Amniotic epithelial cell (primary cell): ENCODE data around the gene PPP3CB.
"Not testable (repeated sequence)": the region's sequence is repeated elsewhere in the genome, so short reads cannot be mapped to it uniquely, and the experiment has no call there.

Experiments used
- DNase-seq: peaks from one replicate; pipeline ENCODE4 v3.0.0-alpha.2; 2010; ENCODE audit warnings: low read depth

PPP3CB gene

DNA sequence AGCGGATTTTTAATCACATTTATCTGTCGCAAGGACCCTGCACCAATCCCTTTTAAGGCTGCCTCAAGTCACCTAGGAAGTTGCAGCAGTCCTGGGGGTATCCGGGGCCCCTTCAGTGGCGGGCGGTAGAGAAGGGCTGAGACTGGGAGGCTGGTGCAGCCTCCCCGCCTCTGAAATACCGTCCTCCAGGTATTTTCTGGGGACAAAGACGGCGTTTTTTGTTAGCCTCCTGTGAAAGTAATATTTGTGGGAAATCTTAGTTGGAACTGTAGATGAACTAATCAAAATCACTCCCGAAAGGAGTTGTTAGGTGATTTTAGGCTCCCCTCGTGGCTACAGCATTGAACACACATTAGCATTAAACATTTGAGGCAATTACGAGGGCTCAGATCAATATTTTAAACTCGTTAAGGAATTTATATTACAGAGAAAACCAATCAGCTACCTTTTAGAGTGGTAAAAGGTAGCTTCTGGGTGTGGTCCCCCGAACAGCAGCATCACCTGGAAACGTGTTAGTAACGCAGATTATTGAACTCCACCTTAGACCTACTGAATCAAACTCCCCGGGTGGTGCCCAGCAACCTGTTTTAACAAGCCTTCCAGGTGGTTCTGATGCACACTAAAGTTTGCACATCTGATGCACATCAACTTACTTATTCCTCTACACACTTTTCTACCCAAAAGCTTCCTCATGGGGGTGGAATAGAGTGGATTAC, 81.4 kb downstream of the PPP3CB start:
- no peak for DNase-seq

- DNase-seq = peak; percentile 69
These were observed 82.1 kb downstream of the PPP3CB start, which contains the start of gene ANXA7 for GRCh38 chr10:73413528-73414229. Gene ANXA7, minus strand, starts transcription at chr10:73414058. Its CDS starts 13,202 bp downstream, at chr10:73400856.

DNA sequence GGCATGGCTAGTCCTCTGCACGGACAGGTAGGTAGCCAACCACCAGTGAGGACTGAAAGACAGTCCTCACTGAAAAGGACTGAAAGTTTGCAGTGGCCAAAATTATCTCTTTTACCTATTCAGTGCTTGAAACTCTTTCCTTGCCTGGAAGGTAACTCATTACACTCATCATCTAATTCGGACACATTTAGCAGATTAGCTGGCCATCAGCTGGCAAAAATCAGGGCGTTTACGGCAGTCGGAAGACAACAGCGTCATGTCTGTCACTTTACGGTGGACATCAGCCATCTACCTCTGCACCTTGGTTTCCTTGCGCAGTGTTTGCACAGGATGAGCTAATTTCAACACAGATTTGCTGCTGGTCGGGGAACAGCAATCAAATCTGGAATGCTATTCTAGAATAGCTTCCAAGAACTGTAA, 82.7 kb downstream of the PPP3CB start:
- no peak for DNase-seq

DNA sequence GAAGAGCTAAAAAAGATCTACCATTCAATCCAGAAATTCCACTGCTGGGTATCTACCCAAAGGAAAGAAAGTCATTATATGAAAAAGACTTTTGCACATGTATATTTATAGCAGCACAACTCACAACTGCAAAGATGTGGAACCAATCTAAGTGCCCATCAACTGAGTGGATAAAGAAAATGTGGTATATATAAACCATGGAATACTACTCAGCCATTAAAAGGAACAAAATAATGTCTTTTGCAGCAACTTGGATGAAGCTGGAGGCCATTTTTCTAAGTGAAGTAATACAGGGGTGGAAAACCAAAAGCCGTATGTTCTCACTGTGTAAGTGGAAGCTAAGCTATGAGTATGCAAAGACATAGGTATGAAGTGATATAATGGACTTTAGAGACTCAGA, 84.9 kb downstream of the PPP3CB start:
- no peak for DNase-seq

DNA sequence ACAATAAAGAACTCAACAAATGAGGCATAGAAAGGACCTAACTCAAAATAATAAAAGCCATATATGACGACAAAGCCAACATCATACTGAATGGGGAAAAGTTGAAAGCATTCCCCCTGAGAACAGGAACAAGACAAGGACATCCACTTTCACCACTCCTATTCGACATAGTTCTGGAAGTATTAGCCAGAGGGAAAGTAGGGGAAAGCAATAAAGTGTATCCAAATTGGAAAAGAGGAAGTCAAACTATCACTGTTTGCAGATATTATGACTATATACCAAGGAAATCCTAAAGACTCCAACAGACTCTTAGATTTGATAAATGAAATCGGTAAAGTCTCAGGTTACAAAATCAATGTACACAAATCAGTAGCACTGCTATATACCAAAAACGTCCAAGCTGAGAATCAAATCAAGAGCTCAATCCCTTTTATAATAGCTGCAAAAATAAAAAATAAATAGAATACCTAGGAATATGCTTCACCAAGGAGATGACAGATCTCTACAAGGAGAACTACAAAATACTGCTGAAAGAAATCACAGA, 86.8 kb downstream of the PPP3CB start:
- DNase-seq = no peak

DNA sequence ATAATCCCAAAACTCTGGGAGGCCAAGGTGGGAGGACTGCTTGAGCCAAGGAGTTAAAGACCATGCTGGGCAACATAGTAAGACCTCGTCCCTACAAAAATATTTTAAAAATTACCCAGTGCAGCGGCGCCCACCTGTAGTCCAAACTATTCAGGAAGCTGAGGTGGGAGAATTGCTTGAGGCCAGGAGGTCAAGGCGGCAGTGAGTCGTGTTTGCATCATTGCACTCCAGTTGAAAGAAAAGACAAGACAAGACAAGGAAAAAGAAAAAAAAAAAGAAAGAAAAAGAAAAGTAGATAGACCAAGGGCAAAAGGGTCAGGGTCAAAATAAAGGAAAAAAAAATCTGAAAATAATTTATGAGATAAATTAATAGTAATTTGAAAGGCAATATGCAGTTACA, 87.8 kb downstream of the PPP3CB start:
- peak; percentile 4 for DNase-seq

GRCh38 chr10:73407495-73407894, 88.3 kb downstream of the PPP3CB start:
- peak; percentile 13 for DNase-seq

- DNase-seq = peak; percentile 79
These were observed 89.0 kb downstream of the PPP3CB start for GRCh38 chr10:73406846-73407245.

DNA sequence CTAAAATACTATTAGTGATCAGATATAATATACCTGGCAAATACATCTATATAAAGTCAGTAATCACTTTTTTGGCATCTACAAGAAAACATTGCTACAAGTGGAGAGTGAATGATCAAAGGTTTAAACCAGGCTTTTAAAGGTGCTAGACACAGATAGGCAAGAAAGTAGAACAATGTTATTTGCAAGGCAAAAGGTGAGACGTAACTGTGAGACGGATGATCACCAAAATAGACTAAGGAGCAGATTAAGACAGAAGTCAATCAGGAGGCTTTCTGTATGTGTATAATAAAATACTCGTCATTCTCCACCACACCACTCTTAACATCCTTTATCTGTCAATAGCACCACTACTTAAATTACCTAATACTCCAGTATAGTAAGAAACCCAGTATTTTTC, 90.3 kb downstream of the PPP3CB start:
- no peak for DNase-seq

DNA sequence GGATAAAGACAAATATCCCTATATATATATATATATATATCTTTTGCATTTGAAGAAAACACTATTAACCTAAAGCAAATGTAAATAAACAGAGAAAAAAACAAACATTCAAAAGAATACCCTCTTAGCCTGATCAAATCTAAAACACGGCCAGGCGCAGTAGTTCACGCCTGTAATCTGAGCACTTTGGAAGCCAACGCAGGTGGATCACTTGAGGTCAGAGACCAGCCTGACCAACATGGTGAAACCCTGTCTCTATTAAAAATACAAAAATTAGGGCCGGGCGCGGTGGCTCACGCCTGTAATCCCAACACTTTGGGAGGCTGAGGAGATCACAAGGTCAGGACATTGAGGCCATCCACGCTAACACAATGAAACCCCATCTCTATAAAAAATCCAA, 91.1 kb downstream of the PPP3CB start:
- DNase-seq = no peak

DNA sequence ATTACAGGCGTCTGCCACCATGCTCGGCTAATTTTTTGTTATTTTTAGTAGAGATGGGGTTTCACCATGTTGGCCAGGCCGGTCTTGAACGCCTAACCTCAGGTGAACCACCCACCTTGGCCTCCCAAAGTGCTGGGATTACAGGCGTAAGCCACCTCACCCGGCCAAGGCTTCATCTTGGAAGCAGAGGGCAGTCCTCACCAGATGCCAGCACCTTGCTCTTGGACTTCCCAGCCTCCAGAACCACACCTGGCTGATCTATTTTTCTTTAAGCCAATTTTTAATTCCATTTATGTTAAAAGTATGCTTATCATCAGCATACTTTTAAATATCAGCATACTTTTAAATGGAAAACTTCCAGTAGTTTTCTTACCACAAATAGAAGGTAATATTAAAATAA, 94.2 kb downstream of the PPP3CB start:
- DNase-seq = no peak

- DNase-seq = no peak
These were observed 96.8 kb downstream of the PPP3CB start for GRCh38 chr10:73399063-73399462.

- DNase-seq = no peak
These were observed 97.8 kb downstream of the PPP3CB start for GRCh38 chr10:73398024-73398423.

DNA sequence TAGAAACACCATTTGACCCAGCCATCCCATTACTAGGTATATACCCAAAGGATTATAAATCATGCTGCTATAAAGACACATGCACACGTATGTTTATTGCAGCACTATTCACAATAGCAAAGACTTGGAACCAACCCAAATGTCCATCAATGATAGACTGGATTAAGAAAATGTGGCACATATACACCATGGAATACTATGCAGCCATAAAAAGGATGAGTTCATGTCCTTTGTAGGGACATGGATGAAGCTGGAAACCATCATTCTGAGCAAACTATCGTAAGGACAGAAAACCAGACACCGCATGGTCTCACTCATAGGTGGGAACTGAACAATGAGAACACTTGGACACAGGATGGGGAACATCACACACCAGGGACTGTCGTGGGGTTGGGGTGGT, 101.5 kb downstream of the PPP3CB start:
- DNase-seq = not testable (repeated sequence)

- no peak for DNase-seq
These were observed 107.6 kb downstream of the PPP3CB start for GRCh38 chr10:73388228-73388627.

- no peak for DNase-seq
These were observed 109.2 kb downstream of the PPP3CB start for GRCh38 chr10:73386583-73386982.
